ENCODE measurements around the gene AGAP3. TPM values are rescaled to one million over a fixed set of nuclear protein-coding genes. Genes with fewer than 3 reads are reported as not detected.

Gene AGAP3
- total and polyA plus RNA-seq, 2 donors (not counting 1 experiment from before 2014, with no cell fraction given) = 32.9 to 34.2 TPM

GRCh38 chr7:151095123-151095797, 9.0 kb downstream of the AGAP3 start:
- Histone ChIP-seq H3K4me1 (ENCODE audit: control insufficient read depth, extremely low read depth, insufficient read depth, low read length) (peaks cover 3% of the 10 kb centered on the region), H3K27me3 (ENCODE audit: control insufficient read depth, insufficient read depth, low read length) (no peaks in the 10 kb centered on the region), H3K36me3 (ENCODE audit: control insufficient read depth, insufficient read depth, low read length) (no peaks in the 10 kb centered on the region), H4K20me1 (ENCODE audit: control insufficient read depth, extremely low read depth, insufficient read depth, low read length) (no peaks in the 10 kb centered on the region), H3K9ac (ENCODE audit: insufficient read depth, low read length) (no peak overlapping the region), H2AFZ (ENCODE audit: low read length) (no peak overlapping the region), H3K9me3 (ENCODE audit: control insufficient read depth, insufficient read depth, low read depth, low read length) (no peaks in the 10 kb centered on the region), H3K4me2 (ENCODE audit: extremely low read depth, insufficient read depth, low read length) (no peak overlapping the region), H3K4me3 (replicated peaks in 1 of 4; ENCODE audit: control extremely low read depth in 1 of 4, insufficient read depth in 1 of 4, low read depth in 3 of 4, low read length in 4 of 4) (no peak overlapping the region), H3K79me2 (ENCODE audit: control insufficient read depth, insufficient read depth, low read length) (peaks cover 77% of the 10 kb centered on the region), H3K27ac (ENCODE audit: insufficient read depth, low read length) (no peak overlapping the region)
- no peak for DNase-seq (ENCODE audit: low read depth in 2 of 2)
- TF ChIP-seq EZH2 (IDR thresholded peaks at IDR 0.05; ENCODE audit: low read length, missing control alignments) (no peak), CTCF (conservative IDR thresholded peaks at IDR 0.05 in 1 of 2, IDR thresholded peaks at IDR 0.05 in 1 of 2; ENCODE audit: low read depth in 1 of 2, low read length in 2 of 2) (no peak)

GRCh38 chr7:151095828-151096475, 9.7 kb downstream of the AGAP3 start:
- Histone ChIP-seq H3K4me3 (replicated peaks in 1 of 4; ENCODE audit: control extremely low read depth in 1 of 4, insufficient read depth in 1 of 4, low read depth in 3 of 4, low read length in 4 of 4) (no peak overlapping the region), H3K4me2 (ENCODE audit: extremely low read depth, insufficient read depth, low read length) (no peak overlapping the region), H3K36me3 (ENCODE audit: control insufficient read depth, insufficient read depth, low read length) (no peaks in the 10 kb centered on the region), H3K27ac (ENCODE audit: insufficient read depth, low read length) (no peak overlapping the region), H3K4me1 (ENCODE audit: control insufficient read depth, extremely low read depth, insufficient read depth, low read length) (peaks cover 3% of the 10 kb centered on the region), H2AFZ (ENCODE audit: low read length) (no peak overlapping the region), H3K9me3 (ENCODE audit: control insufficient read depth, insufficient read depth, low read depth, low read length) (no peaks in the 10 kb centered on the region), H3K27me3 (ENCODE audit: control insufficient read depth, insufficient read depth, low read length) (no peaks in the 10 kb centered on the region), H3K79me2 (ENCODE audit: control insufficient read depth, insufficient read depth, low read length) (peaks cover 75% of the 10 kb centered on the region), H4K20me1 (ENCODE audit: control insufficient read depth, extremely low read depth, insufficient read depth, low read length) (no peaks in the 10 kb centered on the region), H3K9ac (ENCODE audit: insufficient read depth, low read length) (no peak overlapping the region)
- no peak for DNase-seq (ENCODE audit: low read depth in 2 of 2)
- TF ChIP-seq EZH2 (IDR thresholded peaks at IDR 0.05; ENCODE audit: low read length, missing control alignments) = no peak
- TF ChIP-seq CTCF (conservative IDR thresholded peaks at IDR 0.05 in 1 of 2, IDR thresholded peaks at IDR 0.05 in 1 of 2; ENCODE audit: low read depth in 1 of 2, low read length in 2 of 2) = no peak

GRCh38 chr7:151099486-151100211, 13.4 kb downstream of the AGAP3 start:
- peaks cover 49% of the 10 kb centered on the region for H3K79me2 ChIP-seq (ENCODE audit: control insufficient read depth, insufficient read depth, low read length)
- no peak overlapping the region for H3K27ac ChIP-seq (ENCODE audit: insufficient read depth, low read length)
- H3K36me3 ChIP-seq (ENCODE audit: control insufficient read depth, insufficient read depth, low read length) = no peaks in the 10 kb centered on the region
- no peak overlapping the region for H3K4me3 ChIP-seq (replicated peaks in 1 of 4; ENCODE audit: control extremely low read depth in 1 of 4, insufficient read depth in 1 of 4, low read depth in 3 of 4, low read length in 4 of 4)
- TF ChIP-seq EZH2 (IDR thresholded peaks at IDR 0.05; ENCODE audit: low read length, missing control alignments) (no peak), CTCF (conservative IDR thresholded peaks at IDR 0.05 in 1 of 2, IDR thresholded peaks at IDR 0.05 in 1 of 2; ENCODE audit: low read depth in 1 of 2, low read length in 2 of 2) (no peak)
- H3K4me1 ChIP-seq (ENCODE audit: control insufficient read depth, extremely low read depth, insufficient read depth, low read length) = peaks cover 3% of the 10 kb centered on the region
- DNase-seq (ENCODE audit: low read depth in 2 of 2) = no peak
- no peaks in the 10 kb centered on the region for H4K20me1 ChIP-seq (ENCODE audit: control insufficient read depth, extremely low read depth, insufficient read depth, low read length)
- no peak overlapping the region for H3K9ac ChIP-seq (ENCODE audit: insufficient read depth, low read length)
- no peaks in the 10 kb centered on the region for H3K27me3 ChIP-seq (ENCODE audit: control insufficient read depth, insufficient read depth, low read length)
- H2AFZ ChIP-seq (ENCODE audit: low read length) = no peak overlapping the region
- H3K9me3 ChIP-seq (ENCODE audit: control insufficient read depth, insufficient read depth, low read depth, low read length) = no peaks in the 10 kb centered on the region
- no peak overlapping the region for H3K4me2 ChIP-seq (ENCODE audit: extremely low read depth, insufficient read depth, low read length)

Measured in fibroblast of lung (primary cell).